ENCODE data around the gene EID1.
A peak's percentile ranks its signal among the peaks of the same experiment; 100 is the strongest.
"Not testable (repeated sequence)": the region's sequence is repeated elsewhere in the genome, so short reads cannot be mapped to it uniquely, and the experiment has no call there.

EID1 gene

GRCh38 chr15:48877630-48878595 is at the start of gene EID1:
Gene EID1, plus strand, starts transcription at chr15:48878134. Its CDS starts 43 bp downstream, at chr15:48878177.
- DNase-seq: peak; percentile 97

- DNase-seq: no peak
Measured at GRCh38 chr15:48828471-48828870, 49.5 kb upstream of the EID1 start.

- no peak for DNase-seq
Measured at GRCh38 chr15:48828906-48829305, 49.0 kb upstream of the EID1 start.

- no peak for DNase-seq
Measured at GRCh38 chr15:48832648-48833047, 45.3 kb upstream of the EID1 start.

GRCh38 chr15:48833526-48834239 is 44.3 kb upstream of the EID1 start:
- DNase-seq: no peak

- no peak for DNase-seq
Measured at GRCh38 chr15:48834756-48835155, 43.2 kb upstream of the EID1 start.

- DNase-seq: no peak
Measured at GRCh38 chr15:48842501-48842900, 35.4 kb upstream of the EID1 start.

GRCh38 chr15:48845123-48845522 is 32.8 kb upstream of the EID1 start:
- DNase-seq: no peak

GRCh38 chr15:48850648-48851047 is 27.3 kb upstream of the EID1 start:
- DNase-seq: no peak

- no peak for DNase-seq
Measured at GRCh38 chr15:48851956-48852355, 26.0 kb upstream of the EID1 start.

GRCh38 chr15:48854434-48854833 is 23.5 kb upstream of the EID1 start:
- DNase-seq: not testable (repeated sequence)

- DNase-seq: no peak
Measured at GRCh38 chr15:48855501-48856440, 22.2 kb upstream of the EID1 start.

GRCh38 chr15:48856942-48857341 is 21.0 kb upstream of the EID1 start:
- no peak for DNase-seq

- no peak for DNase-seq
Measured at GRCh38 chr15:48858401-48858800, 19.5 kb upstream of the EID1 start.

GRCh38 chr15:48859426-48859825 is 18.5 kb upstream of the EID1 start:
- no peak for DNase-seq

- DNase-seq: no peak
Measured at GRCh38 chr15:48861813-48862431, 16.0 kb upstream of the EID1 start.

GRCh38 chr15:48862705-48863104 is 15.2 kb upstream of the EID1 start:
- no peak for DNase-seq

GRCh38 chr15:48865370-48866079 is 12.4 kb upstream of the EID1 start:
- no peak for DNase-seq

GRCh38 chr15:48866141-48866563 is 11.8 kb upstream of the EID1 start:
- no peak for DNase-seq

- no peak for DNase-seq
Measured at GRCh38 chr15:48868023-48868422, 9.9 kb upstream of the EID1 start.

- DNase-seq: no peak
Measured at GRCh38 chr15:48868536-48868935, 9.4 kb upstream of the EID1 start.

GRCh38 chr15:48869966-48870365 is 8.0 kb upstream of the EID1 start:
- no peak for DNase-seq

Data from activated effector memory CD4-positive, alpha-beta T cell treated with anti-CD3 and anti-CD28 coated beads, Interleukin-2, amount 50 U/mL, for 16 hours (primary cell).